PC-3 (cell line): ENCODE results near the gene CPN2. TPM values are rescaled to one million over a fixed set of nuclear protein-coding genes. Genes with fewer than 3 reads are reported as not detected.

Source experiments
- ATAC-seq: fragments of 200-7000 bp; cut with Tn5 transposase; 2 replicates; pipeline ENCODE4 v1.9.1; 2020; ENCODE audit warnings: mild to moderate bottlenecking, moderate library complexity
- BruUV-seq: library from RNA; stranded (reverse); fragments of 400-500 nt; replicated peaks from 2 replicates; lab custom pipeline; 2021; lab: Mats Ljungman, UMichigan
- CTCF ChIA-PET: fragments of 300-600 bp; sonication (Branson Sonifier 250); formaldehyde crosslinking; loops from one replicate; lab custom pipeline; 2022; ENCODE audit warnings: antibody characterized with exemption; lab: Charles Lee
- POLR2A ChIA-PET: fragments of 300-600 bp; sonication (Branson Sonifier 250); formaldehyde crosslinking; loops from one replicate; lab custom pipeline; 2022; ENCODE audit warnings: antibody characterized with exemption; ENCODE audit not compliant: unreplicated experiment; lab: Charles Lee
- DNase-seq: peaks from one replicate; pipeline ENCODE4 v3.0.0-alpha.2; 2015
- H2AFZ ChIP-seq: fragments of 300-600 bp; sonication (generic); 2 replicates; pipeline ENCODE4 v1.6.0; 2016; ENCODE audit warnings: antibody characterized with exemption, low read length
- H3F3A ChIP-seq: fragments of 300-600 bp; sonication (generic); one replicate; pipeline ENCODE4 v1.6.0; 2017; ENCODE audit warnings: antibody characterized with exemption, low read length, control low read depth, mild to moderate bottlenecking; ENCODE audit not compliant: unreplicated experiment
- H3K27ac ChIP-seq: fragments of 300-600 bp; sonication (generic); 2 replicates; pipeline ENCODE4 v1.5.1; 2016; ENCODE audit warnings: mild to moderate bottlenecking, low read length
- H3K27me3 ChIP-seq: fragments of 300-600 bp; sonication (generic); 2 replicates; pipeline ENCODE4 v1.6.1; 2016; ENCODE audit warnings: low read length, mixed read lengths
- H3K36me3 ChIP-seq: fragments of 300-600 bp; sonication (generic); 2 replicates; pipeline ENCODE4 v1.6.1; 2016; ENCODE audit warnings: low read depth, mixed run types, low read length, mixed read lengths
- H3K4me1 ChIP-seq: fragments of 300-600 bp; sonication (generic); 2 replicates; pipeline ENCODE4 v1.5.1; 2016; ENCODE audit warnings: low read length; ENCODE audit not compliant: insufficient read depth
- H3K4me2 ChIP-seq: fragments of 300-600 bp; sonication (generic); 2 replicates; pipeline ENCODE4 v1.6.0; 2016; ENCODE audit warnings: low read length
- H3K4me3 ChIP-seq: fragments of 300-600 bp; sonication (generic); 2 replicates; pipeline ENCODE4 v1.5.1; 2016; ENCODE audit warnings: mild to moderate bottlenecking, low read length, mixed read lengths
- H3K79me2 ChIP-seq: fragments of 300-600 bp; sonication (generic); 2 replicates; pipeline ENCODE4 v1.6.1; 2017; ENCODE audit warnings: low read length, mixed read lengths
- H3K9ac ChIP-seq: fragments of 300-600 bp; sonication (generic); 2 replicates; pipeline ENCODE4 v1.6.0; 2016; ENCODE audit warnings: mild to moderate bottlenecking, low read length
- H3K9me2 ChIP-seq: fragments of 300-600 bp; sonication (generic); replicated peaks from 2 replicates; pipeline ENCODE4 v1.6.1; 2016; ENCODE audit warnings: mixed run types, low read length, mixed read lengths
- H3K9me3 ChIP-seq: fragments of 300-600 bp; sonication (generic); 2 replicates; pipeline ENCODE4 v1.6.1; 2016; ENCODE audit warnings: low read length, mixed read lengths
- H4K20me1 ChIP-seq: fragments of 300-600 bp; sonication (generic); 2 replicates; pipeline ENCODE4 v1.6.1; 2016; ENCODE audit warnings: low read length, mixed read lengths
- CTCF ChIP-seq: fragments of 300-600 bp; sonication (generic); conservative IDR thresholded peaks from 2 replicates; pipeline ENCODE4 v1.5.1; 2017; ENCODE audit warnings: antibody characterized with exemption, low read depth, mild to moderate bottlenecking, low read length
- EZH2 ChIP-seq: fragments of 300-600 bp; sonication (generic); IDR thresholded peaks from one replicate; pipeline ENCODE4 v1.6.1; 2017; ENCODE audit warnings: antibody characterized with exemption, mild to moderate bottlenecking, low read length; ENCODE audit not compliant: unreplicated experiment
- EZH2phosphoT487 ChIP-seq: fragments of 300-600 bp; sonication (generic); IDR thresholded peaks from 2 replicates; pipeline ENCODE4 v1.6.1; 2018; ENCODE audit warnings: mild to moderate bottlenecking, antibody characterized with exemption, low read length, borderline replicate concordance
- intact Hi-C: fragments of 100-400 bp; cut with micrococcal nuclease; formaldehyde crosslinking; loops from 2 replicates; pipeline ENCODE4 v1.9.0; 2023
- total RNA-seq: library from RNA; depleted of rRNA; stranded (reverse); fragments of >200 nt; gene quantifications from 2 replicates; pipeline ENCODE4 v1.2.3, GENCODE V29; 2014

Gene CPN2
- total RNA-seq, 1 experiment from 2014 or later: 0.07 TPM

DNA sequence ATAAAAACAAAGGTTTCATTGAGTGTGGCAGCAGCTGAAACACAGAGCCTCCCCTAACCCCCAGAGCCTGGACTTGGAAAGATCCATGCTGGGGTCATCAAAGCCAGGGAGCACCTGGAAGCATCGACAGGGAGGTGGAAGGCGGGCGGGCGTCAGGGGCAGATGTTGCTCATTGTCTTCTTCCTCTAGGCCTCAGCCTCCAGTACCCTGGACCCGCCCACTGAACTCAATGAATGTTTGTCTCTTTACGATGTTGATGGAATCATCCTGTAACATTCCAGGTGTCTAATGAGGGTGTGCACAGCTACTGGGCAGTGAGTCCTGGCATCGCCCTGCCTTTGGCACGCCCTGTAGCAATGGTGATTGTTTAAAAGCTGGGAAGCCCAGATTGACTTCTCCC lies 38.1 kb upstream of the CPN2 start:
- DNase-seq (no peak), ATAC-seq (no peak)
- Histone ChIP-seq H4K20me1 (no peaks in the 10 kb centered on the region), H3K9me2 (no peaks in the 10 kb centered on the region), H3F3A (no peaks in the 10 kb centered on the region), H3K4me2 (no peak overlapping the region), H3K9ac (no peak overlapping the region), H3K4me1 (no peaks in the 10 kb centered on the region), H3K79me2 (no peaks in the 10 kb centered on the region), H3K27me3 (peaks cover 19% of the 10 kb centered on the region), H3K36me3 (no peaks in the 10 kb centered on the region), H3K27ac (no peak overlapping the region), H3K4me3 (no peak overlapping the region), H3K9me3 (no peaks in the 10 kb centered on the region), H2AFZ (no peak overlapping the region)
- POLR2A ChIA-PET: no interaction called here
- TF ChIP-seq CTCF (no peak), EZH2 (no peak), EZH2phosphoT487 (no peak)
- CTCF ChIA-PET: no interaction called here
- intact Hi-C loops: no loop called here
- BruUV-seq: no TSS peak

GRCh38 chr3:194387926-194388418 lies 36.8 kb upstream of the CPN2 start:
- H3F3A ChIP-seq: no peaks in the 10 kb centered on the region
- BruUV-seq: no TSS peak
- H3K4me3 ChIP-seq: no peak overlapping the region
- H3K79me2 ChIP-seq: no peaks in the 10 kb centered on the region
- DNase-seq: no peak
- intact Hi-C loops: no loop called here
- H4K20me1 ChIP-seq: no peaks in the 10 kb centered on the region
- no peaks in the 10 kb centered on the region for H3K9me3 ChIP-seq
- no peaks in the 10 kb centered on the region for H3K9me2 ChIP-seq
- H3K4me1 ChIP-seq: no peaks in the 10 kb centered on the region
- H3K9ac ChIP-seq: no peak overlapping the region
- TF ChIP-seq EZH2phosphoT487 (no peak), CTCF (no peak), EZH2 (no peak)
- ChIA-PET CTCF (no interaction called here), POLR2A (no interaction called here)
- H3K27ac ChIP-seq: no peak overlapping the region
- peaks cover 19% of the 10 kb centered on the region for H3K27me3 ChIP-seq
- H3K36me3 ChIP-seq: no peaks in the 10 kb centered on the region
- no peak for ATAC-seq
- H2AFZ ChIP-seq: no peak overlapping the region
- no peak overlapping the region for H3K4me2 ChIP-seq

DNA sequence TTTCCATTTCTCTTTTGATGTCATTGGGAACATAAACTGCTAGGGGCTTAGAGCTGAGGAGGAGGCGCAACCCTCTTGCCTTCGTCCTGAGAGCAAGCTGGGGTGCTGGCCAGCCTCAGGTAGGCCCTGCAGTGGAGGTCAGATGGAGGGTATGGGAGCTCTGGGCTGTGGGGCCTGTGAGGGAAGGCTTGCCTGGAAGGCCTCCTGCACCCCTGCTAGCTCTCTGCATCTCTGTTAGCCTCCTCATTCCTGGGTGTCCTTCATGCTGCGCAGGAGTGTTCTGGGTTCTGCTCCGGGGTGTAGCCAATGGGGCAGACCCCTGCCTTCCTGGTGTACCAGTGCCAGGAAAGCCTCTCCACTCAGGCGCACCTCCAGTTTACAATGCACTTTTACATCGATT lies 36.1 kb upstream of the CPN2 start:
- no peak for DNase-seq
- H3K36me3 ChIP-seq: no peaks in the 10 kb centered on the region
- no peak overlapping the region for H3K4me3 ChIP-seq
- no peaks in the 10 kb centered on the region for H3K9me3 ChIP-seq
- ChIA-PET POLR2A (no interaction called here), CTCF (interaction anchor here (0.6 kb wide), 1 partner anchor 43 kb away, joined by 3 read pairs; no protein-coding TSS in a partner anchor)
- no peaks in the 10 kb centered on the region for H3F3A ChIP-seq
- H3K79me2 ChIP-seq: no peaks in the 10 kb centered on the region
- H3K27ac ChIP-seq: no peak overlapping the region
- no peak for ATAC-seq
- no peak overlapping the region for H3K9ac ChIP-seq
- H3K4me1 ChIP-seq: no peaks in the 10 kb centered on the region
- intact Hi-C loops: no loop called here
- no peaks in the 10 kb centered on the region for H4K20me1 ChIP-seq
- no peak for TF ChIP-seq CTCF
- no peak for TF ChIP-seq EZH2
- TF ChIP-seq EZH2phosphoT487: no peak
- H3K4me2 ChIP-seq: no peak overlapping the region
- no TSS peak for BruUV-seq
- peaks cover 19% of the 10 kb centered on the region for H3K27me3 ChIP-seq
- H3K9me2 ChIP-seq: no peaks in the 10 kb centered on the region
- no peak overlapping the region for H2AFZ ChIP-seq
